ENCODE data around the gene LAMC1.
"Not testable (repeated sequence)": the region's sequence is repeated elsewhere in the genome, so short reads cannot be mapped to it uniquely, and the experiment has no call there.

LAMC1 gene

DNA sequence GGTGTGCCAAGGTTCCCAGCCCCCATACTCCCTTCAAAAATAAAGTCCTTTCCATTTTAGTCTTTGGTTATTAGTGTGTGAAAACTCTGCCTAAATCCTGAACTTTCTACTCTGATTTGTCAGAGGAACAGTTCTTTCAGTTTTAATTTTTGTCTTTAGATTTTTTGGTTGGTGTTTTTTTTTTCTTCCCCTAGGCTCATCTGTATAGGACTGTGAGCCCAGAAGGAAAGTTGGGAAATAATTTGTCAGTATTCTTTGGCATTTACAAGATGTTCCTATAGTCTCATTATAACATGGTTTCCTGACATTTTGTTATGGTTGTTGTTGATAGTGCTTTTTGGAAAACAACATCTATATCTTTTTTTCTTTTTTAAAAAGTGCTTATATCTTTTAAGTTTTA, 38.0 kb downstream of the LAMC1 start:
- no peak for DNase-seq (ENCODE audit: low read depth in 1 of 2, low spot score in 1 of 2)
- in situ Hi-C loops (cut with HindIII; ENCODE audit: low pct_unique_long_range_greater_than_20kb, low sequenced_read_pairs): no loop called here
- no peak for TF ChIP-seq JUND (IDR thresholded peaks at IDR 0.05; ENCODE audit: low read depth)

DNA sequence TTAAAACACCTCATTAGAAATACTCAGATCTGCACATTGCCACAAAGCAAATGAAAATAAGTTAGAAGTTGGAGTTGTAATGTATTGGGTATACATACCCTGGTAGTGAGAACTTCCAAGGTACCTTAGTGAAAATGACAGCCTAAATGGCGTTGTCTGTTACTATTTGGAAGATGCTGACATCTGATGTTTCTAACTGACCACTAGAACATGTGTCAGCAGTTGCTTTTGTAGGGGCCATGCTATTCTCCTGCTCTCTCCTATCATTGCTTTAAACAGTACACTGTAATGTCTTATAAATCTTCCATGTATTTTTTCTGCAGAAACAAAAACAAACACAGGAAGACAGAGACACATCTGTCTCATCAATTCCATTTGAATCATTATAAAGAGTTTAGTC, 40.1 kb downstream of the LAMC1 start:
- no peak for DNase-seq (ENCODE audit: low read depth in 1 of 2, low spot score in 1 of 2)
- in situ Hi-C loops (cut with HindIII; ENCODE audit: low pct_unique_long_range_greater_than_20kb, low sequenced_read_pairs): no loop called here
- no peak for TF ChIP-seq JUND (IDR thresholded peaks at IDR 0.05; ENCODE audit: low read depth)

DNA sequence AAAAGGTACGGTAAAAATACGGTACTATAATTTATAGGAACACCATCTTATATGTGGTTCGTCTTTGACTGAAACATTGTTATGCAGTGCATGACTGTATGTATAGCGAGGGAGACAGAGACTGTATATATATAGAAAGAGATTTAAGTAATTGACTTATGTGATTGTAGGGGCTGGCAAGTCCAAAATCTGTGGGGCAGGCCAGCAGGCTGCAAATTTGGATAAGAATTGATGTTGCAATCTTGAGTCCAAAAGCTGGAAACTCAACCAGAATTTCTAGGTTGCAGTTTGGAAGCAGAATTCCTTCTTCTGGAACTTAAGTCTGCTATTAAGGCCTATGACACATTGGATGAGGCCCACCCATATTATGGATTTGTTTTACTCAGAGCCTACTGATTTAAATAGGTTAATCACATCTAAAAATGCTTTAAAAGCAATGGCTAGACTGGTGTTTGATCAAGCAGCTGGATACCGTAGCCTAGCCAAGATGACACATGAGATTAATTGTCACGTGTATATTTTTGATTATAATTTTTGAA, 42.0 kb downstream of the LAMC1 start:
- in situ Hi-C loops (cut with HindIII; ENCODE audit: low pct_unique_long_range_greater_than_20kb, low sequenced_read_pairs): no loop called here
- TF ChIP-seq JUND (IDR thresholded peaks at IDR 0.05; ENCODE audit: low read depth): no peak
- no peak for DNase-seq (ENCODE audit: low read depth in 1 of 2, low spot score in 1 of 2)

DNA sequence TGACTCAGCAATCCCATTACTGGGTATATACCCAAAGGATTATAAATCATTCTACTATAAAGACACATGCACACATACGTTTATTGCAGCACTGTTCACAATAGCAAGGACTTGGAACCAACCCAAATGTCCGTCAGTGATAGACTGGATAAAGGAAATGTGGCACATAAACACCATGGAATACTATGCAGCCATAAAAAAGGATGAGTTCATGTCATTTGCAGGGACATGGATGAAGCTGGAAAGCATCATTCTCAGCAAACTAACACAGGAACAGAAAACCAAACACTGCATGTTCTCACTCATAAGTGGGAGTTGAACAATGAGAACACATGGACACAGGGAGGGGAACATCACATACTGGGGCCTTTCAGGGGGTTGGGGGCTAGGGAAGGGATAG, 43.2 kb downstream of the LAMC1 start:
- in situ Hi-C loops (cut with HindIII; ENCODE audit: low pct_unique_long_range_greater_than_20kb, low sequenced_read_pairs): not testable (repeated sequence)

DNA sequence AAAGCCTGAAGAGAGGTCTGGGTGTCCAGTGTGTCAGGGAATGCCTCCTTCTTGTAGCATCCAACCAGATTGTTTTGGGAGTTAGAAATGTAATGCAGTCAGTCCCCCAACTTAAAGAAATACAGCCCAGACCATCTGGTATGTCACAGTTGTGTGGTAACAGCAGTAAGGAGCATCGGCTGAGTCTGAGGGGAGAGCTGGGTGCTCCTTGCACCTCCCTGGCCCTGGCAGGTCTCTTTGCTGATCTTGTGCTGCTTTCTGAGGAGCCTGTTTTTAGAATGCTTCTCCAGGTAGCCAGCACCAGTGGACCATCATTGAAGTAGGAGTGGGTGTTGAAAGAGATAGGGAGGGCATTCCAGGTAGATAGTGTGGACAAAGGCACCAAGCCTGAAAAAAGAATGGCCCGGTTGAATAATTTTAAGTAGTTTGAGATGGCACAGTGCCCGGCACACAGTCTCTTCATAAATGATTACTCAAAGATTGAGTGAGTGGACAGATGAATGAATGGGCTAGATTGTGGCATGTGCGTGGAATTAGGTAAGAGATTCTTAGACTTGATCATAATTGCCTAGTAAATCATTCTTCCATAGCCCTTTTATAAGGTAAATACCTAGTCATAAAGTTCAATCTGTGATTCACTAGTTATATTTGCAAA, 46.5 kb downstream of the LAMC1 start:
- in situ Hi-C loops (cut with HindIII; ENCODE audit: low pct_unique_long_range_greater_than_20kb, low sequenced_read_pairs): no loop called here
- DNase-seq (ENCODE audit: low read depth in 1 of 2, low spot score in 1 of 2): no peak
- TF ChIP-seq JUND (IDR thresholded peaks at IDR 0.05; ENCODE audit: low read depth): no peak

More for the DNA sequence above, 43.2 kb downstream of the LAMC1 start:
- DNase-seq (ENCODE audit: low read depth in 1 of 2, low spot score in 1 of 2): not testable (repeated sequence)

DNA sequence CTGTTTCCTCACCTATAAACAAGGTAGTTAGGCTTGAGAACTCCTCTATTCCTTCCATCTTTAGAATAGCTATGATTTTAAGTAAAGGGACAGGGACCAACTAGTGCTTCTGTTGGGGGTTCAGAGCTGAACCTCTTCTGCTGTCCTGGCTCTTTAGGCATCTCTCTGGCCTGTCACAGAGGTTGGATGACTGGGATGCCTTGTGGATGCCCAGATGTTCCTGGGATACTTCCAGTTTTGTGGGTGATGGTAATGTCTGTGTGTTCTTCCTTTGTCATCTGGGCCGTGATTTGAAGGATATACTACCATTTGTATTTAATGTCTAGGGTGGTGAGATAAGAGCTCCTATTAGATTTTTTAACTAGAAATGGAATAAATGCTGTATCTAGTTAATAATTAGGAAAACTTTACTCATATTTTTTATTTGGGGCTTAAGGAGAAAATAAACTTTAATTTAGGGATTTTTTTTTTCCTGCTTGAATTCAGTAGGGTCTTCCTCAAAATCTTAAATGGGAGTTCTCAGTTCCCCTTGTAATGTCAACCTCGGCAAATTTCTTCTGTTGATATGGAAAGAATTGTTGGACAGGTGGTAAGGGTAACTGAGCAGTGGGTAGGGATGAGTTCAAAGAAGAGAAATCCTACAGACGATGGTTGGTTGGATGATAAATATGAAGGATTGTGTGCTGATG, 47.2 kb downstream of the LAMC1 start:
- no peak for DNase-seq (ENCODE audit: low read depth in 1 of 2, low spot score in 1 of 2)
- in situ Hi-C loops (cut with HindIII; ENCODE audit: low pct_unique_long_range_greater_than_20kb, low sequenced_read_pairs): no loop called here
- no peak for TF ChIP-seq JUND (IDR thresholded peaks at IDR 0.05; ENCODE audit: low read depth)

DNA sequence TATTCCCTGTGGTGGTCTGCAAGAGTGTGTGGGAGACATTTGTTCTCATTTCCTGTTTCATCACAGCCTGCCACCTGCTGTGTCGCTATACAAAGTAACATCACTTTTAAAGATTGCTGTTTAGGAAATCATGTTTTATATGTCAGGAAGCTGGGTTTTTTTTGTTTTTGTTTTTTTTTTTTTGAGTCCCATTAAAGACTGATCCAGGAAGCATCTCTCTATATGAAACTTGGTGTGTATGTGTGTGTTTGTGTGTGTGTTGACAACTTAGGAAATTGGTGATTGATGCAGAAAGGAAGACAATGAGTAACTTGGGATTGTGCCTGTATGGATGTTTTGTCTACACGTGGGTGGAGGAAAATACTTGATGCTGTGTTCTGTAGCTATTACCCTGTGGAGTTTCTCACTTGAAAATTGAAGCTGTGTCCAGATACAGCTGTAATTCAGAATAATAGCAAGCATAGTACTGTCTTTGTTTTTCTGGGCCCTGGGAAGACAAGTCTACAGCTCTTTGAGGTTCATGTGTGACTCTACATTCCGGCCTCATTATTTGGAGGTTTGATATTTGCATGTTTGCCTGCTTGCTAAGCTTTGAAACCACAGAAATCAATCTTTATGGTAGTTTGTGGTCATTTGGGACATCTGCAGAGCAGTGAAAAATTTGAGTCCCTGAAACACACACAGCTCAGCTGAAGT, 47.9 kb downstream of the LAMC1 start:
- in situ Hi-C loops (cut with HindIII; ENCODE audit: low pct_unique_long_range_greater_than_20kb, low sequenced_read_pairs): no loop called here
- TF ChIP-seq JUND (IDR thresholded peaks at IDR 0.05; ENCODE audit: low read depth): no peak
- DNase-seq (ENCODE audit: low read depth in 1 of 2, low spot score in 1 of 2): no peak

DNA sequence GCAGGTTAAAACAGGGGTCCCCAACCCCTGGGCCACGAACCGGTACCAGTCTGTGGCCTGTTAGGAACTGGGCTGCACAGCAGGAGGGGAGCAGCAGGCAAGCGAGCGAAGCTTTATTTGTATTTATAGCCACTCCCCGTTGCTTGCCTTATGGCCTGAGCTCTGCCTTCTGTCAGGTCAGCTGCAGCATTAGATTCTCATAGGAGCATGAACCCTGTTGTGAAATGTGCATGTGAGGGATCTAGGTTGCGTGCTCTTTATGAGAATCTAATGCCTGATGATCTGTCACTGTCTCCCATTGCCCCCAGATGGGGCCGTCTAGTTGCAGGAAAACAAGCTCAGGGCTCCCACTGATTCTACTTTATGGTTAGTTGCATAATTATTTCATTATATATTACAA, 49.4 kb downstream of the LAMC1 start:
- DNase-seq (ENCODE audit: low read depth in 1 of 2, low spot score in 1 of 2); in situ Hi-C loops (cut with HindIII; ENCODE audit: low pct_unique_long_range_greater_than_20kb, low sequenced_read_pairs): not testable (repeated sequence)

DNA sequence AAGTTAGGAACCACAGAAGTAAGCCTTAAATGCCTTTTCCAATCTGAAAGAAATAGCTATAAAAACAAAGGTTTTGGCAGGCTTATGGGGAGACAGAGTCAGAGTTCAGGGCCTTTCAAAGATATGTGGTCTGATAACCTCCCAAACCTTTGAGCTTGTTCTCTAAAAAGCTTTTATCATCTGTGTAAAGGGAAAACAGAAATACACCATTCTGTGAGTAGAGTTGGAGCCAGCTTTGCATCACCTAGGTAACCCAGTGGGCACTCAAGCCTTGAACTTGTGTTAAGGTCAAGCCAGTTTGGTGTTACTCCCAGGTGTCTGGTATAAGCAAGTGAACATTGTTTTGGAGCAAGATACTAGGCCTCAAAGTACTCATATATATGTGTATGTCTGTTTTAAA, 50.1 kb downstream of the LAMC1 start:
- no peak for DNase-seq (ENCODE audit: low read depth in 1 of 2, low spot score in 1 of 2)
- in situ Hi-C loops (cut with HindIII; ENCODE audit: low pct_unique_long_range_greater_than_20kb, low sequenced_read_pairs): no loop called here
- TF ChIP-seq JUND (IDR thresholded peaks at IDR 0.05; ENCODE audit: low read depth): no peak

DNA sequence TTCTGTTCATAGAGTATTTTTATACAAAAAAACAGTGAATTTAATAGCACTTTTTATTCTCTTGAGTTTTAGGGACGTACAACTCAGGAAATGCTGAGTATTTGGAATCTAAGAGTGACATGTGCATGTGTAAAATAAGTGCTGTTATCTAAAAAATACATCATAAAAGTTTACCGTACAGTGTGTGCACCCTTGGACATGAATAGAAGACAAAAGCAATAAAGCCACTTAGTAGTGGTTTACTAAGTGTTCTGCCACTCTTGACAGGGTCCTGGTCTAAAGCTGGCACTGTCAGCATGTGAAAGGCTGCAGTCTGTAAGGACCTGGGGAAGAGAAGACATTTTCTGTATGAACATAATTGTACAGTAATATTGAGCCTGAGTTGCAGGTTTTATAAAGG, 51.0 kb downstream of the LAMC1 start:
- TF ChIP-seq JUND (IDR thresholded peaks at IDR 0.05; ENCODE audit: low read depth): no peak
- in situ Hi-C loops (cut with HindIII; ENCODE audit: low pct_unique_long_range_greater_than_20kb, low sequenced_read_pairs): no loop called here
- DNase-seq (ENCODE audit: low read depth in 1 of 2, low spot score in 1 of 2): no peak

DNA sequence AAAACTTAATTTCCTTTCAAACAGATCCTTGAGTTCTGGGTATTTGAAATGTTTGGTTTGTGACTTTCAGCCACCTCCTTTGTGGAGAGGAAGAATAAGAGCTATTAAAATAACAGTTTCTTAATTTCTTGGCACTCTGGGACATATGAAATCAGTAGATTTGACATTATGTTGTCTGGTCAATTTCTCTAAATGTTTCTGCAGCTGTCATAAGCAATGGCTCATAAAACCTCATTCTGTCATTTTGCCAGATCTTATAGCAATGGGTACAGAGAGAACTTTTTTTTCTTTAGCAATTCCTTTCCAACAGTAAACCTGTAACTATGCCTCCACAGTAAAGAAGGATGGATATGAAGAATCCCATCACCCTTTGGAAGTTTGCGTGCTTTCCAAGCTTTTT, 52.6 kb downstream of the LAMC1 start:
- in situ Hi-C loops (cut with HindIII; ENCODE audit: low pct_unique_long_range_greater_than_20kb, low sequenced_read_pairs): no loop called here
- no peak for TF ChIP-seq JUND (IDR thresholded peaks at IDR 0.05; ENCODE audit: low read depth)

DNA sequence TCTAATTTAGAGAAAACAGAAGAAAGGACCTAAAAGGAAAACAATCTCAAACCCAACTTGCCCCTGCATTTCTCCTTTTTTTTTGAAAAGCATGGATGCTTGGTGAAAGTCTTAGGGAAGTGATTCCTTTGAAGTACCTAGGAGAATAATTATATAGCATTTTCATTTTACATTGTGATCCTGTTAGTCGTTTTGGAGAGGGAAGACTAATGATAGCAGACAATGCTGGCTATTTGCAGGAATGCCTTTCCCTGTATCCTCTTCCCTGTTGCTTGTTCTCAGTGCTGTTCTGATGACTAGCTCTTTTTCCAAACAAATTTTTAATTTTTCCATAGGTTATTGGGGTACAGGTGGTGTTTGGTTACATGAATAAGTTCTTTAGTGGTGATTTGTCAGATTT, 53.9 kb downstream of the LAMC1 start:
- TF ChIP-seq JUND (IDR thresholded peaks at IDR 0.05; ENCODE audit: low read depth): no peak
- no peak for DNase-seq (ENCODE audit: low read depth in 1 of 2, low spot score in 1 of 2)
- in situ Hi-C loops (cut with HindIII; ENCODE audit: low pct_unique_long_range_greater_than_20kb, low sequenced_read_pairs): no loop called here

More for the DNA sequence above, 52.6 kb downstream of the LAMC1 start:
- no peak for DNase-seq (ENCODE audit: low read depth in 1 of 2, low spot score in 1 of 2)

DNA sequence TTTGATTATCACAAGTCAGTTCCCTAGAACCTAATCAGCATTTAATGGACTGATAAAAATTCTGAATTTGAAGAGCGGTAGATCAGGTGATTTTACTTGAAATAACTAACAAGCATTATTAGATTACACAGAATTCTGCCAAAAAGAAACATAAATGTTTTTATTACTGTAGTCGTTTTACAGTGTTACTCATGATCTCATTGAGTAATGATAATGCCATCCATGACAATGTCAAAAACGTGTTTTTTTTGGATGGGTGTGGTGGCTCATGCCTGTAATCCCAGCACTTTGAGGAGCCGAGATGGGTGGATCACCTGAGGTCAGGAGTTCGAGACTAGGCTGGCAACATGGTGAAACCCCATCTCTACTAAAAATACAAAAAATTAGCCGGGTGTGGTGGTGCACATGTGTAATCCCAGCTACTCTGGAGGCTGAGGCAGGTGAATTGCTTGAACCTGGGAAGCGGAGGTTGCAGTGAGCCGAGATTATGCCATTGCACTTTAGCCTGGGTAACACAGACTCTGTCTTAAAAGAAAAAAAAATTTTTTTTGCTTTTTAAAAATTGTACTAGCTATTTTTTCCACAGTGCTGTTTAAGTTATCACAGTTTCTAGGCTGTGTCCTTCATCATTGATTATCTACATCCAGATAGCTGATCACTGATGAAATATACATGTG, 56.6 kb downstream of the LAMC1 start:
- in situ Hi-C loops (cut with HindIII; ENCODE audit: low pct_unique_long_range_greater_than_20kb, low sequenced_read_pairs): no loop called here
- TF ChIP-seq JUND (IDR thresholded peaks at IDR 0.05; ENCODE audit: low read depth): no peak
- no peak for DNase-seq (ENCODE audit: low read depth in 1 of 2, low spot score in 1 of 2)
